ENCODE measurements around the gene RECQL5. TPM values are rescaled to one million over a fixed set of nuclear protein-coding genes. Genes with fewer than 3 reads are reported as not detected.
A peak's percentile ranks its signal among the peaks of the same experiment; 100 is the strongest.

RECQL5 gene
- total RNA-seq, 1 experiment from 2014 or later, result 36.3 TPM

DNA sequence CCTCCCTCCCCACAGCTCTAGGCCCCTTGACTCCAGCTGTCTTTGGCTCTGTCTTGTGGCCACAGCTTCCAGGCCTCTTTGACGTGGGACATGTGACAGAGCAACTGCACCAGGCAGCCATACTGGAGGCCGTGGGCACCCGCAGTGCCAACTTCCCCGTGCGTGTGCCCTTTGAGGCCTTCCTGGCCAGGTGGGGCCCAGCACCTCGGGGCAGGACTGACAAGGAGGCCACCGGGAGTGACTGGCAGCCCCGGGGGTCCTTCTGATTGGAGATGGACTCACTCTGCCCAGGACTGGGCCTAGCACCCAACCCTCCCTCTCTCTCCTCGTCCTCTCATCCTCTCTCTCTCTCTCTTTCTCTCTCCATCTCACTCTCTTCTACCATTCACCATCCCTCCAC, 63.8 kb downstream of the RECQL5 start:
- Mint-ChIP-seq H3K27me3 (ENCODE audit: insufficient read depth, unreplicated experiment) (no peaks in the 10 kb centered on the region), H3K9me3 (ENCODE audit: unreplicated experiment) (no peaks in the 10 kb centered on the region), H3K36me3 (ENCODE audit: insufficient read depth, unreplicated experiment) (no peaks in the 10 kb centered on the region), H3K27ac (ENCODE audit: low read depth, unreplicated experiment) (no peak overlapping the region), H3K4me1 (ENCODE audit: insufficient read depth, unreplicated experiment) (peaks cover 18% of the 10 kb centered on the region), H3K4me3 (ENCODE audit: unreplicated experiment) (no peak overlapping the region)
- no TSS peak for BruUV-seq (replicated peaks)
- POLR2A ChIA-PET, result no interaction called here
- intact Hi-C loops (cut with micrococcal nuclease), result no loop called here
- CTCF ChIA-PET, result interaction anchor here (0.6 to 3.8 kb wide), 7 partner anchors 13 to 78 kb away, joined by 3 to 24 read pairs (median 4); partner anchors contain the start of genes LLGL2 and SMIM5
- DNase-seq (ENCODE audit: unreplicated experiment), result no peak
- TF ChIP-seq, protein P1, sequence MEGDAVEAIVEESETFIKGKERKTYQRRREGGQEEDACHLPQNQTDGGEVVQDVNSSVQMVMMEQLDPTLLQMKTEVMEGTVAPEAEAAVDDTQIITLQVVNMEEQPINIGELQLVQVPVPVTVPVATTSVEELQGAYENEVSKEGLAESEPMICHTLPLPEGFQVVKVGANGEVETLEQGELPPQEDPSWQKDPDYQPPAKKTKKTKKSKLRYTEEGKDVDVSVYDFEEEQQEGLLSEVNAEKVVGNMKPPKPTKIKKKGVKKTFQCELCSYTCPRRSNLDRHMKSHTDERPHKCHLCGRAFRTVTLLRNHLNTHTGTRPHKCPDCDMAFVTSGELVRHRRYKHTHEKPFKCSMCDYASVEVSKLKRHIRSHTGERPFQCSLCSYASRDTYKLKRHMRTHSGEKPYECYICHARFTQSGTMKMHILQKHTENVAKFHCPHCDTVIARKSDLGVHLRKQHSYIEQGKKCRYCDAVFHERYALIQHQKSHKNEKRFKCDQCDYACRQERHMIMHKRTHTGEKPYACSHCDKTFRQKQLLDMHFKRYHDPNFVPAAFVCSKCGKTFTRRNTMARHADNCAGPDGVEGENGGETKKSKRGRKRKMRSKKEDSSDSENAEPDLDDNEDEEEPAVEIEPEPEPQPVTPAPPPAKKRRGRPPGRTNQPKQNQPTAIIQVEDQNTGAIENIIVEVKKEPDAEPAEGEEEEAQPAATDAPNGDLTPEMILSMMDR (IDR thresholded peaks at IDR 0.05; ENCODE audit: unreplicated experiment), result no peak

- intact Hi-C loops (cut with micrococcal nuclease), result no loop called here
- Mint-ChIP-seq H3K36me3 (ENCODE audit: insufficient read depth, unreplicated experiment) (no peaks in the 10 kb centered on the region), H3K4me1 (ENCODE audit: insufficient read depth, unreplicated experiment) (peaks cover 18% of the 10 kb centered on the region), H3K27me3 (ENCODE audit: insufficient read depth, unreplicated experiment) (no peaks in the 10 kb centered on the region), H3K4me3 (ENCODE audit: unreplicated experiment) (no peak overlapping the region), H3K27ac (ENCODE audit: low read depth, unreplicated experiment) (no peak overlapping the region), H3K9me3 (ENCODE audit: unreplicated experiment) (no peaks in the 10 kb centered on the region)
- BruUV-seq (replicated peaks), result no TSS peak
- CTCF ChIA-PET, result interaction anchor here (0.7 to 3.6 kb wide), 4 partner anchors 14 to 77 kb away, joined by 3 to 24 read pairs (median 4); partner anchors contain the start of genes LLGL2 and SMIM5
- TF ChIP-seq, protein P1 (IDR thresholded peaks at IDR 0.05; ENCODE audit: unreplicated experiment), result no peak
- DNase-seq (ENCODE audit: unreplicated experiment), result no peak
- POLR2A ChIA-PET, result no interaction called here
Measured at GRCh38 chr17:75602644-75603043, 64.3 kb downstream of the RECQL5 start.

GRCh38 chr17:75601057-75601987, 65.6 kb downstream of the RECQL5 start:
- H3K4me1 Mint-ChIP-seq (ENCODE audit: insufficient read depth, unreplicated experiment), result peaks cover 18% of the 10 kb centered on the region
- CTCF ChIA-PET, result interaction anchor here (0.6 to 3.6 kb wide), 16 partner anchors 8 to 560 kb away, joined by 3 to 24 read pairs (median 4); partner anchors contain the start of gene SMIM5
- intact Hi-C loops (cut with micrococcal nuclease), result no loop called here
- H3K27me3 Mint-ChIP-seq (ENCODE audit: insufficient read depth, unreplicated experiment), result no peaks in the 10 kb centered on the region
- no TSS peak for BruUV-seq (replicated peaks)
- DNase-seq (ENCODE audit: unreplicated experiment), result peak; percentile 70
- H3K4me3 Mint-ChIP-seq (ENCODE audit: unreplicated experiment), result no peak overlapping the region
- no peak overlapping the region for H3K27ac Mint-ChIP-seq (ENCODE audit: low read depth, unreplicated experiment)
- POLR2A ChIA-PET, result interaction anchor here (0.6 to 0.8 kb wide), 2 partner anchors 10 to 153 kb away, joined by 3 to 5 read pairs; no protein-coding TSS in a partner anchor
- H3K36me3 Mint-ChIP-seq (ENCODE audit: insufficient read depth, unreplicated experiment), result peaks cover 1% of the 10 kb centered on the region
- no peaks in the 10 kb centered on the region for H3K9me3 Mint-ChIP-seq (ENCODE audit: unreplicated experiment)
- TF ChIP-seq, protein P1 (IDR thresholded peaks at IDR 0.05; ENCODE audit: unreplicated experiment), result peak; percentile 79

DNA sequence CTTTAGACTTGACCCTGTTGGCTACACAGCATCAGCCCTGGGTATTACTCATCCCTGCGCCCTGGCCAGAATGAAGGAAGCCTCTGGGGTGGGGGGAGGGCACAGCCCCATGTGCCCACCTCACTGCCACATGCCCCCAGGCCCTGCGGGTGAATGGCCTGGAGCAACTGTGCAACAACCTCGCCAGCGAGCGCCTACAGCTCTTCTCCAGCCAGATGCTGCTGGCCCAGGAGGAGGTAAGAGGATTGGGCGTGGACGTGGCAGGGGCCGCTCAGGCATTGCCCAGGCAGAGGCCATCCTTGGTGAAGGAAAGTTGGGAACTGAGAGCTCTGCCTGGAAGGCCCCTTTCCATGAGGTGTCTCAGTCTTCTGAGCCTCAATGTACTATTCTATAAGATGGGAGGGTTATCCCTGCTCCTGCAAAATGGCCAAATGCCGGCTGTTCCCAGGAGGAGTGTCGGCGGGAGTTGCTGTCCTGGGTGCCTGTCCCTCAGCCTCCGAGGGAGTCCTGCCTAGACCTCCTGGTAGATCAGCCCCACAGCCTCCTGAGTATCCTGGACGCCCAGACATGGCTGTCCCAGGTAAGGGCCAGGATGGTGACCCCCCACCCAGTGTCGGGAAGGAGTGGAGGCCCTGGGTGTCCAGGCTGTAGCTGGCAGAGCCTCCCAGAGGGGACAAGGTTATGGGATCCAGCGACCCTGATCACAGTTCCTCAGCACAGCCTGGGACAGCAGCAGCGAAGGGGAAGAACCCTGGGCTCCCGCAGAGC, 70.5 kb downstream of the RECQL5 start:
- Mint-ChIP-seq H3K36me3 (ENCODE audit: insufficient read depth, unreplicated experiment) (peaks cover 7% of the 10 kb centered on the region), H3K27ac (ENCODE audit: low read depth, unreplicated experiment) (no peak overlapping the region), H3K27me3 (ENCODE audit: insufficient read depth, unreplicated experiment) (no peaks in the 10 kb centered on the region), H3K4me1 (ENCODE audit: insufficient read depth, unreplicated experiment) (no peaks in the 10 kb centered on the region), H3K9me3 (ENCODE audit: unreplicated experiment) (no peaks in the 10 kb centered on the region), H3K4me3 (ENCODE audit: unreplicated experiment) (no peak overlapping the region)
- intact Hi-C loops (cut with micrococcal nuclease), result no loop called here
- TF ChIP-seq, protein P1 (IDR thresholded peaks at IDR 0.05; ENCODE audit: unreplicated experiment), result no peak
- DNase-seq (ENCODE audit: unreplicated experiment), result no peak
- BruUV-seq (replicated peaks), result no TSS peak
- ChIA-PET CTCF (interaction anchor here (0.6 to 1.1 kb wide), 3 partner anchors 18 to 273 kb away, joined by 3 read pairs; no protein-coding TSS in a partner anchor), POLR2A (no interaction called here)
